D721Med (cell line): ENCODE measurements around the gene IFNA5.

Source experiments
- DNase-seq: peaks from one replicate; pipeline ENCODE4 v3.0.0; 2011; ENCODE audit warnings: low spot score; ENCODE audit not compliant: insufficient read length
- FAIRE-seq: peaks from 2 replicates; lab custom pipeline; 2011; peaks lifted over from hg19 to GRCh38; lab: Jason Lieb, UNC
- TF ChIP-seq, protein P1 (sequence below): IDR thresholded peaks from 2 replicates; pipeline ENCODE4 v1.5.1; 2012; ENCODE audit warnings: mild to moderate bottlenecking, control low read depth; ENCODE audit not compliant: insufficient read depth; ENCODE audit errors: missing control alignments

The IFNA5 gene

DNA sequence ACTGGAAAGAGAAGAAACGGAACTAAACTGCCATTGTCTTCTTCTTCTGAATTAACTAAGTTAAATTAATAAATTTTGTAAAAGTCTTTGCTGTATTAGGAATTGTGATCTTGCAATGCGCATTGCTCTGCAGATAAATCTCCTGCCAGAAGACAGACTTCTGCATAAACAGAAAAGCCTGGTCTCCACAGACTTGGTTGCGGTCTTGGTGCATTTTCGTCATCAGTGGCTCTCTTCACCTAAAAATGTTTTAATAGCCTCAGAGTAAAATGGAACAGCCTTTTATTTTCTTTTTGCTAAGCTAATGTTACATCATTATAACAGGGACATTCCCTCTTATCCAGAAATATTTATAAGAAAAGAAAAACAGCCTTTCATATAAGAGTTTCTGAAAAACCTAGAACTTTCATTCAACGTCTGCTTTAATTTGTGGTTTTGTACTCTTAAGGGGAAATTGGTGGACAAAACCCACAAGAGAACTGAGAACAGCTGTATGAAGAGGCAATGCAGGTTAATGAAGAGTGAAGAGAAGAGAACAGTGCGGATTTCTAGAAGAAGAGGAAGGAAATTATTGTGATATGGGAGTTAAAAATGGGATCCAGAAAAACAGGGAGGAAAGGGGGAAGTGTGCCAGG lies 10.1 kb downstream of the IFNA5 start:
- DNase-seq (no peak), FAIRE-seq (no peak)
- TF ChIP-seq, protein P1, sequence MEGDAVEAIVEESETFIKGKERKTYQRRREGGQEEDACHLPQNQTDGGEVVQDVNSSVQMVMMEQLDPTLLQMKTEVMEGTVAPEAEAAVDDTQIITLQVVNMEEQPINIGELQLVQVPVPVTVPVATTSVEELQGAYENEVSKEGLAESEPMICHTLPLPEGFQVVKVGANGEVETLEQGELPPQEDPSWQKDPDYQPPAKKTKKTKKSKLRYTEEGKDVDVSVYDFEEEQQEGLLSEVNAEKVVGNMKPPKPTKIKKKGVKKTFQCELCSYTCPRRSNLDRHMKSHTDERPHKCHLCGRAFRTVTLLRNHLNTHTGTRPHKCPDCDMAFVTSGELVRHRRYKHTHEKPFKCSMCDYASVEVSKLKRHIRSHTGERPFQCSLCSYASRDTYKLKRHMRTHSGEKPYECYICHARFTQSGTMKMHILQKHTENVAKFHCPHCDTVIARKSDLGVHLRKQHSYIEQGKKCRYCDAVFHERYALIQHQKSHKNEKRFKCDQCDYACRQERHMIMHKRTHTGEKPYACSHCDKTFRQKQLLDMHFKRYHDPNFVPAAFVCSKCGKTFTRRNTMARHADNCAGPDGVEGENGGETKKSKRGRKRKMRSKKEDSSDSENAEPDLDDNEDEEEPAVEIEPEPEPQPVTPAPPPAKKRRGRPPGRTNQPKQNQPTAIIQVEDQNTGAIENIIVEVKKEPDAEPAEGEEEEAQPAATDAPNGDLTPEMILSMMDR, result no peak

DNA sequence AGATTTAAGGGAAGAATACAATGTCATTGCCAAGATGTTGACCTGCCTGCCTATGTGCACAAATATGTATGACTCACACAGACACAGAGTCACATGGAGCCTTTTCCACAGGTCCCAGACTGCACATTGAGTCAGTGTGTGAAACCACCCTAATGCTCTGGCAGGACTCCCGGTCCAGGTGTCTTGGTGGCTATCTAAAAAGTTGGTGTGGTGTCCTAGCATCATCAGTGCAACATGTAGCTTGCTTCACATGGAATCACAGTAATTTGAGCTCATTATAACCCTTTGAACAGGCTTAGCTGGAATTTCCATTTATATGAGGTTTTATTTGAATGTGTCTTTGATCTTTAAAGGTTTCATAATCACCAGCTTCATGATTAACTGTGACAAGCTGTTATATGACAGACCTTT lies 10.7 kb downstream of the IFNA5 start:
- FAIRE-seq, result no peak
- TF ChIP-seq, protein P1, result no peak
- DNase-seq, result no peak

DNA sequence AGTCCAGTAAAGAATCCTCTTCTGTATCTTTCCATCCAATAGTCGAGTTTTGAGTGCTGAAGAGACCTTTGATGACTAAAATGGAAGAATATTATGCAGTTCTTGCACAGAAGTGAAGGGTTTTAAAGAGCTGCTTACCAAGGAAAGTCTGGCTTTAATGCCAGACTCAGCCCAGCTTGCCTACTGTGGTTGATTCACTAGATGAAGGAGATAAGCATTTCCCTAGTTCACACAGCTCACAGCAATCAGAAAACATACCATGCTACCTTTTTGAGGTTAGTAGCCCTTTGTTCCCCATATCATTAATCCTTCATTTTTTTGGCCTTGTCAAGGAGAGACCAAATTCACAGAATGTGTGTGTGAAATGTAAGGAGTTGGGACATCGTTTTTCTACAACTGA lies 15.3 kb downstream of the IFNA5 start:
- FAIRE-seq, result no peak
- TF ChIP-seq, protein P1, result no peak
- DNase-seq, result no peak

DNA sequence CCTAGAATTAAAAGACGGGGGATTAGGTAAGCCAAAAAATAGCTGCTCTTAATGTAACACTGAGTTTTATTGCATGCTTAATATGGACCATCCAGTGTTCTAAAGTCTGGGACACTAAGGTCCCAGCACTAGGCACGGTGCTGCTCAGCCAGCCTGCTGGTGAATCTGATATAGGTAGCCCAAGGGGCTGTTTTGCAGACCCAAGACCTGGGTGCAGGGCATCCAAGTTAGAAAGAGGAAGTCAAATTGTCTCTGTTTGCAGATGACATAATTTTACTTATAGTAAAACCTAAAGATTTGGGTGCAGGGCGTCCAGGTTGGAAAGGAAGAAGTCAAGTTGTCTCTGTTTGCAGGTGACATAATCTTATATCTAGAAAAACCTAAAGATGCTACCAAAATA lies 17.8 kb downstream of the IFNA5 start:
- no peak for DNase-seq
- TF ChIP-seq, protein P1, result no peak
- no peak for FAIRE-seq

DNA sequence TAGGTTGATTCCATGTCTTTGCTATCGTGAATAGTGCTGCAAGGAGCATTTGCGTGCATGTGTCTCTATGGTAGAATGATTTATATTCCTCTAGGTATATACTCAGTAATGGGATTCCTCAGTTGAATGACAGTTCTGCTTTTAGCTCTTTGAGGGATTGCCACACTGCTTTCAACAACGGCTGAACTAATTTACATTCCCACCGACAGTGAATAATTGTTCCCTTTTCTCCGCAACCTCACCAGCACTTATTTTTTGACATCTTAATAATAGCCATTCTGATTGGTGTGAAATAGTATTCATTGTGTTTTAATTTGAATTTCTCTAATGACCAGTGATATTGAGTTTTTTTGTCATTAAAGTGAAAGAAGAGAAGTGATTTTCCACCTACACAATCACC lies 18.5 kb downstream of the IFNA5 start:
- FAIRE-seq (no peak), DNase-seq (no peak)
- TF ChIP-seq, protein P1, result no peak

DNA sequence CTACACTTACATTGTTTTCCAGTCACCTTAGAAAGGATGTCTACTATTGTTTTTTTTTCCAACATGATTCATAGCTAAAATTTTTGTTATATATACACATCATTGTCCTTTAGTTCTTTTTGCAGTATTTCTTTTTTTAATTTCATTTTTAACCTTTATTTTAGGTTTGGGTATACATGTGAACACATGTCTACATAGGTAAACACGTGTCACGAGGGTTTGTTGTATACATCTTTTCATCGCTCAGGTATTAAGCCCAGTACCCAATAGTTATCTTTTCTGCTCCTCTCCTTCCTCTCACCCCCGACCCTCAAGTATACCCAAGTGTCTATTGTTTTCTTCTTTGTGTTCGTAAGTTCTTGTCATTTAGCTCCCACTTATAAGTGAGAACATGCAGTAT lies 19.0 kb downstream of the IFNA5 start:
- no peak for FAIRE-seq
- no peak for DNase-seq
- TF ChIP-seq, protein P1, result no peak

DNA sequence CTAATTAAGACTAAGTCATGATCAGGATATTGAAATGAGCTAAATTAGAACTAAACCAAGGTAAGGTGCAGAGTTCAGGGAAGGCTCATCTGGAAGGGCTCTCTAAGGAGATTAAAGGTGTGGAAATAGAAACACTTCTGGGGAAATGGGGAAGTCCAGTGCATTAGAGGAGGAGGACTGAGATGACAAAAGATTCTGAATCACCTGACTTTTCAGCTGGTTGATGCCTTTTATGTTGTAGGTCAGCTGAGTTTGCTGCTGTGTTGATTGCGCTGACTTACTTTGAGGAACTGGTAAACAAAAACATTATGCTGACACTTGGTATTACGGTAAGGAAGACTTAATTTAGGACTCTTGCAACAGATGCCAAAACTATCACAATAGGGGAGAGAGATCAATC lies 23.8 kb downstream of the IFNA5 start:
- FAIRE-seq (no peak), DNase-seq (no peak)
- TF ChIP-seq, protein P1, result no peak
